ENCODE results near the gene RPL36A.
A peak's percentile ranks its signal among the peaks of the same experiment; 100 is the strongest.

RPL36A gene

GRCh38 chrX:101393530-101394305, 2.9 kb downstream of the RPL36A start:
- DNase-seq, result no peak

GRCh38 chrX:101394372-101394771, 3.6 kb downstream of the RPL36A start:
- no peak for DNase-seq

GRCh38 chrX:101395789-101396188, 5.0 kb downstream of the RPL36A start:
- DNase-seq, result no peak

GRCh38 chrX:101397779-101398178, 7.0 kb downstream of the RPL36A start:
- no peak for DNase-seq

GRCh38 chrX:101398694-101399093, 7.9 kb downstream of the RPL36A start:
- no peak for DNase-seq

- DNase-seq, result no peak
Observed at GRCh38 chrX:101399825-101400224, 9.0 kb downstream of the RPL36A start.

GRCh38 chrX:101407167-101407747, 16.4 kb downstream of the RPL36A start:
- DNase-seq, result no peak

- DNase-seq, result peak; percentile 60 to 73 (median 69)
Observed at GRCh38 chrX:101407748-101408531, 17.1 kb downstream of the RPL36A start, which contains the start of the genes GLA and HNRNPH2. Gene GLA (minus strand): TSS chrX:101407925. CDS start chrX:101407903, 22 bp downstream. Gene HNRNPH2 (plus strand): TSS chrX:101408222. CDS start chrX:101411989, 3,767 bp downstream.

GRCh38 chrX:101408532-101408841, 17.7 kb downstream of the RPL36A start:
- no peak for DNase-seq

- no peak for DNase-seq
Observed at GRCh38 chrX:101409043-101409442, 18.2 kb downstream of the RPL36A start.

GRCh38 chrX:101410461-101410860, 19.6 kb downstream of the RPL36A start:
- no peak for DNase-seq

- DNase-seq, result no peak
Observed at GRCh38 chrX:101411984-101412383, 21.2 kb downstream of the RPL36A start.

- DNase-seq, result peak in 1 of 4 experiments; percentile 0
Observed at GRCh38 chrX:101415180-101416145, 24.7 kb downstream of the RPL36A start.

- DNase-seq, result no peak
Observed at GRCh38 chrX:101416691-101417090, 25.9 kb downstream of the RPL36A start.

- DNase-seq, result no peak
Observed at GRCh38 chrX:101417190-101417589, 26.4 kb downstream of the RPL36A start.

- peak; percentile 1 to 14 (median 8) for DNase-seq
Observed at GRCh38 chrX:101417981-101418841, 27.4 kb downstream of the RPL36A start.

- DNase-seq, result no peak
Observed at GRCh38 chrX:101419489-101419888, 28.7 kb downstream of the RPL36A start.

- no peak for DNase-seq
Observed at GRCh38 chrX:101427954-101428353, 37.1 kb downstream of the RPL36A start.

GRCh38 chrX:101429934-101430333, 39.1 kb downstream of the RPL36A start:
- no peak for DNase-seq

GRCh38 chrX:101430457-101431078, 39.8 kb downstream of the RPL36A start:
- no peak for DNase-seq

- no peak for DNase-seq
Observed at GRCh38 chrX:101442085-101442484, 51.3 kb downstream of the RPL36A start.
